HEK293T (cell line): Measurements from ENCODE around the gene PDE10A.

Experiments used
- BHLHE40 ChIP-seq: fragments of 450-650 bp; IDR thresholded peaks from 2 replicates; pipeline ENCODE4 v1.6.1; 2016; ENCODE audit warnings: mild to moderate bottlenecking, moderate library complexity, borderline replicate concordance
- FOXA1 ChIP-seq: fragments of 450-650 bp; IDR thresholded peaks from 2 replicates; pipeline ENCODE4 v1.6.1; 2016; ENCODE audit warnings: mild to moderate bottlenecking
- HDGF ChIP-seq: fragments of 450-650 bp; IDR thresholded peaks from 2 replicates; pipeline ENCODE4 v1.6.1; 2017; ENCODE audit warnings: antibody characterized with exemption, borderline replicate concordance
- LEF1 ChIP-seq: fragments of 450-650 bp; IDR thresholded peaks from 2 replicates; pipeline ENCODE4 v1.6.1; 2017; ENCODE audit warnings: mild to moderate bottlenecking, borderline replicate concordance
- NFRKB ChIP-seq: fragments of 450-650 bp; IDR thresholded peaks from 2 replicates; pipeline ENCODE4 v1.6.1; 2016; ENCODE audit warnings: mild to moderate bottlenecking, moderate library complexity
- SP1 ChIP-seq: fragments of 450-650 bp; IDR thresholded peaks from 2 replicates; pipeline ENCODE4 v1.6.1; 2017
- SUZ12 ChIP-seq: fragments of 450-650 bp; IDR thresholded peaks from 2 replicates; pipeline ENCODE4 v1.6.1; 2016; ENCODE audit warnings: mild to moderate bottlenecking
- TARDBP ChIP-seq: fragments of 450-650 bp; IDR thresholded peaks from 2 replicates; pipeline ENCODE4 v1.6.1; 2016
- ZNF384 ChIP-seq: fragments of 450-650 bp; IDR thresholded peaks from 2 replicates; pipeline ENCODE4 v1.6.1; 2016

DNA sequence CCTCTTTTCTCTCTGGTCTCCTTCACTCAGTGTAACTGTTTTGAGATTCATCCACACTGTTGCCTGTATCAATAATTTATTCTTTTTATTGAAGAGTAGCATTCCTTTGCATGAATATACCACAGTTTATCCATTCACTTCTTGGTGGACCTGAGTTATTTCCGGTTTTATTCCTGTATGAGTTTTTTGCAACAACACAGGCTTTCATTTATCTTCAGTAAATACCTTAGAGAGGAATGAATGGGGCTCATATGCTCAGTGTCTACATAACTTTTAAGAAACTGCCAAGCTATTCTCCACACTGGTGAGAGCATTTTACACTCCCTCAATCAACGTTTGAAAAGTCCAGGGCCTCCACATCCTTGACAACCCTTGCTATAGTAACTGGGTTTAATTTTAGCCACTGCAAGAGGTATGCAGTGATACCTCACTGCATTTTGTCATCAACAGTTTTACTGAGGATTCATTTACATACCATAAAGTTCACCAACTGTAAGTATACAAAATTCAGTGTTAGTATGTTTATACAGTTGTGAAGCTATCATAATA is 154.6 kb downstream of the PDE10A start:
- no peak for TF ChIP-seq SP1
- TF ChIP-seq SUZ12 = no peak
- no peak for TF ChIP-seq FOXA1
- no peak for TF ChIP-seq NFRKB
- TF ChIP-seq ZNF384 = no peak
- no peak for TF ChIP-seq TARDBP
- TF ChIP-seq BHLHE40 = no peak
- TF ChIP-seq LEF1 = no peak
- TF ChIP-seq HDGF = no peak
